Peyer's patch (tissue), 4 donors: ENCODE data around the gene UNC119.

ENCODE experiments used
- CTCF ChIP-seq, 6 experiments: fragments of 450-650 bp in 4 of 6; fragments of 200-600 bp in 2 of 6; sonication (generic) in 1 of 6; IDR thresholded peaks; one replicate each; pipeline ENCODE4 v1.5.1; 2017 to 2019; ENCODE audit warnings: antibody characterized with exemption in 6 of 6, mild to moderate bottlenecking in 3 of 6, moderate library complexity in 1 of 6
- POLR2A ChIP-seq, 2 donors: fragments of 450-650 bp; IDR thresholded peaks; one replicate each; pipeline ENCODE4 v1.5.1; 2017; ENCODE audit warnings: antibody characterized with exemption in 2 of 2, mild to moderate bottlenecking in 2 of 2, moderate library complexity in 2 of 2

DNA sequence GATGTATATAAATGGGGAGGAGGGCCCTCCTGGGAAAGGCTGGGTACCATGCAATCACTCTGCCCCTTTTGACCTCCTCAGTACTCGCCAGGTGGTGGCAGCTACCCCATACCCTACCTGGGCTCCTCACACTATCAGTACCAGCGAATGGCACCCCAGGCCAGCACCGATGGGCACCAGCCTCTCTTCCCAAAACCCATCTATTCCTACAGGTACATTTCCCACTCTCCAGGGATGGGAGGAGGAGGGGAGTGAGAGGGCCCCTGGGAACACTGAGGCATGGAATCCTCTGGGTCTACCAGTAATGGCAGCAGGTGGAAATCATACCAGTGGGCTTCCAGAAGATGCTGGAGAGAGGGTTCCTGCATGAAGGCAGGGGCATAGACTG is 23.4 kb downstream of the UNC119 start:
- TF ChIP-seq POLR2A (IDR thresholded peaks at IDR 0.05) (no peak), CTCF (IDR thresholded peaks at IDR 0.05) (no peak)
